GM23248 (cell line): ENCODE data around the gene TLR2.

Source experiments
- EZH2 ChIP-seq: fragments of 200-600 bp; sonication (generic); IDR thresholded peaks from 2 replicates; pipeline ENCODE4 v1.6.1; 2018; ENCODE audit warnings: antibody characterized with exemption, mild to moderate bottlenecking; ENCODE audit not compliant: insufficient read depth, poor library complexity, severe bottlenecking
- EZH2phosphoT487 ChIP-seq: fragments of 200-600 bp; sonication (generic); IDR thresholded peaks from 2 replicates; pipeline ENCODE4 v1.6.1; 2018; ENCODE audit warnings: antibody characterized with exemption, moderate library complexity, mild to moderate bottlenecking, low read depth; ENCODE audit not compliant: insufficient read depth

DNA sequence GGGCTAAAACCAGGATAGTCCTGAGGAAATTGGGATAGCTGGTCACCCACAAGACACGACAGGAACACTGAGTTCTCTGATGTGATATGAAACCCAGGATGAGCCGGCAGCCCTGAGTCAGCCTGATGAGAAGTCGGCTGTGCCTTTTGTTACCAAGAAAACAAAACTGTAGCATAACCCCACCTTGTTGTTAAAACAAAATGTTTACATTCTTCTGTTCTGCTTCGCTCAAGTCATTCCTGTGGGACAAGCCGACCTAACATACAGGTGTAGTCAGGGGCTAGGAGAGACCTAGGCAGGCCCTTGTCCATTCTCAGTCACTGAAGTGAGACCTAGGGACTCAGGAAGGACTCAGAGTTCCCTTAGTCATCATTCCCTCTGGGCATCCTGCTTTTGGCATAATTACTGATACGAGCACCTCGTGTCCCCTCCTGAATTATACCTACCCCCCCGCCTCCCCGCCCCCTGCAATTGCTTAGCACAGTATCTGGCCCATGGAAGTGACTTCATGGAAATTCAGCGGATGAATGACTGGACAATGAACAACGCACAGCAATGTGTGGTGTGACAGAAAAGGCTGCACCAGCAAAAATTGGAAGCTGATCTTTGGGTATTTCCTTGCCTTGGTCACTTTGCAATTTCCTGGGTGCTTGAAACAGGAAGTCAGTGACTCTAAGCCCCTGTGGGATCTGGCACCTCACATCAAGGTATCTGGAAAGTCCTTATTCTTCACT lies 31.9 kb upstream of the TLR2 start:
- TF ChIP-seq EZH2 (no peak), EZH2phosphoT487 (no peak)
